OCI-LY3 (cell line): Measurements from ENCODE around the gene TMBIM6.
"Not testable (repeated sequence)": the region's sequence is repeated elsewhere in the genome, so short reads cannot be mapped to it uniquely, and the experiment has no call there.

Source experiments
- EZH2phosphoT487 ChIP-seq: fragments of 200-600 bp; shearing (Covaris generic); IDR thresholded peaks from 2 replicates; pipeline ENCODE4 v1.6.1; 2018; ENCODE audit warnings: antibody characterized with exemption, mixed run types, low read depth
- TF ChIP-seq, protein P1 (sequence below): fragments of 200-600, 300-600 bp; sonication (generic); IDR thresholded peaks from 2 replicates; pipeline ENCODE4 v1.5.1; 2014; ENCODE audit warnings: antibody characterized with exemption, low read length, low read depth

DNA sequence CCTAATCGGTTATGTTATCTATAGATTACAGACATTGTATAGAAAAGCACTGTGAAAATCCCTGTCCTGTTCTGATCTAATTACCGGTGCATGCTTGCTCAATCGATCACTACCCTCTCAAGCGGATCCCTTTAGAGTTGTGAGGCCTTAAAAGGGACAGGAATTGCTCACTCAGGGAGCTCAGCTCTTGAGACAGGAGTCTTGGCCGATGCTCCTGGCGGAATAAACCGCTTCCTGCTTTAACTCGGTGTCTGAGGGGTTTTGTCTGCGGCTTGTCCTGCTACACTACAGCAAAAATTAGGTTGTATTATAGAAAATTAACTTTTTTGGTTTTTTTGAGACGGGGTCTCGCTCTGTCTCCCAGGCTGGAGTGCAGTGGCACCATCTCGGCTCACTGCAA lies 1.1 kb upstream of the TMBIM6 start:
- TF ChIP-seq, protein P1, sequence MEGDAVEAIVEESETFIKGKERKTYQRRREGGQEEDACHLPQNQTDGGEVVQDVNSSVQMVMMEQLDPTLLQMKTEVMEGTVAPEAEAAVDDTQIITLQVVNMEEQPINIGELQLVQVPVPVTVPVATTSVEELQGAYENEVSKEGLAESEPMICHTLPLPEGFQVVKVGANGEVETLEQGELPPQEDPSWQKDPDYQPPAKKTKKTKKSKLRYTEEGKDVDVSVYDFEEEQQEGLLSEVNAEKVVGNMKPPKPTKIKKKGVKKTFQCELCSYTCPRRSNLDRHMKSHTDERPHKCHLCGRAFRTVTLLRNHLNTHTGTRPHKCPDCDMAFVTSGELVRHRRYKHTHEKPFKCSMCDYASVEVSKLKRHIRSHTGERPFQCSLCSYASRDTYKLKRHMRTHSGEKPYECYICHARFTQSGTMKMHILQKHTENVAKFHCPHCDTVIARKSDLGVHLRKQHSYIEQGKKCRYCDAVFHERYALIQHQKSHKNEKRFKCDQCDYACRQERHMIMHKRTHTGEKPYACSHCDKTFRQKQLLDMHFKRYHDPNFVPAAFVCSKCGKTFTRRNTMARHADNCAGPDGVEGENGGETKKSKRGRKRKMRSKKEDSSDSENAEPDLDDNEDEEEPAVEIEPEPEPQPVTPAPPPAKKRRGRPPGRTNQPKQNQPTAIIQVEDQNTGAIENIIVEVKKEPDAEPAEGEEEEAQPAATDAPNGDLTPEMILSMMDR = not testable (repeated sequence)
- TF ChIP-seq EZH2phosphoT487 = not testable (repeated sequence)
